GM12801 (cell line): Measurements from ENCODE around the gene ANXA9.

Experiments
- TF ChIP-seq, protein P1 (sequence below): IDR thresholded peaks from one replicate; pipeline ENCODE4 v1.5.1; 2011; ENCODE audit warnings: control low read depth; ENCODE audit not compliant: insufficient read length; ENCODE audit errors: extremely low read depth

ANXA9 gene

DNA sequence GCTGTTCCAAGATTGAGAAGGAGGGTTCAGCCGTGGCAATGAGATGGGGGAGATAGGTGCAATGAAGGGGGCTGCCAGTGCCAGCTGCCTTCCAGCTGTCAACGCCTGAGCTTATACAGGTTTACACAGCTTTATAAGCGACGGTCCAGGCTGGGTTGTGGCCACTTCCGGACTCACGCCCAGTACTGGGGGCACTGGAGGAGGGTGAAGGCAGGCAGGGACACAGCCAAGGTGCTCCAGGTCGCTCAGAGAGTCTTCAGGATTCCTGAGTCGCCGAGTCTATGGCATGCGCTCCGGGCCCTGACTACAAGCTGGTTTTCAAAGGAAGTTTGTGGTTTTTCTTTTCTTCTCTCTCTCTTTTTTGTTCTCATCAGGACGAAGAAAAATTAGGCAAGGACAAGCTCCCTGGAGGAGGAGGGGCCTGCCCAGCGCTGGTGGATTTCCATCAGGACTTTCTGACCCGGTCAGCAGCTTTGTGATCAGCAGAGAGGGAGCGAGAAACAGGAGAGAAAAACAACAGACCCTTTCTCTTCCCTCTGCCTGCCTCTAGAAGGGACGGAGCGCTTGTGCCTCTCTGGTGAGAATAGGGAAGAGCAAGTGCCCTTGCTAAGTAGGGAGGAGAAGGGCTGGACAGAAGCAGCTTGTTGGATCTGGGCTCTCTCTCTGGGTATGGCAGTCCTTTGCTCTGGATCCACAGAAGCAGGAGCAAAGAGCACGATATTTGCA lies 24.4 kb downstream of the ANXA9 start, which contains the start of gene MINDY1:
Gene MINDY1 (minus strand): TSS at position 576 of the 726 bp plus-strand sequence. CDS start 4,285 bp downstream, outside the sequence.
- TF ChIP-seq, protein P1, sequence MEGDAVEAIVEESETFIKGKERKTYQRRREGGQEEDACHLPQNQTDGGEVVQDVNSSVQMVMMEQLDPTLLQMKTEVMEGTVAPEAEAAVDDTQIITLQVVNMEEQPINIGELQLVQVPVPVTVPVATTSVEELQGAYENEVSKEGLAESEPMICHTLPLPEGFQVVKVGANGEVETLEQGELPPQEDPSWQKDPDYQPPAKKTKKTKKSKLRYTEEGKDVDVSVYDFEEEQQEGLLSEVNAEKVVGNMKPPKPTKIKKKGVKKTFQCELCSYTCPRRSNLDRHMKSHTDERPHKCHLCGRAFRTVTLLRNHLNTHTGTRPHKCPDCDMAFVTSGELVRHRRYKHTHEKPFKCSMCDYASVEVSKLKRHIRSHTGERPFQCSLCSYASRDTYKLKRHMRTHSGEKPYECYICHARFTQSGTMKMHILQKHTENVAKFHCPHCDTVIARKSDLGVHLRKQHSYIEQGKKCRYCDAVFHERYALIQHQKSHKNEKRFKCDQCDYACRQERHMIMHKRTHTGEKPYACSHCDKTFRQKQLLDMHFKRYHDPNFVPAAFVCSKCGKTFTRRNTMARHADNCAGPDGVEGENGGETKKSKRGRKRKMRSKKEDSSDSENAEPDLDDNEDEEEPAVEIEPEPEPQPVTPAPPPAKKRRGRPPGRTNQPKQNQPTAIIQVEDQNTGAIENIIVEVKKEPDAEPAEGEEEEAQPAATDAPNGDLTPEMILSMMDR: no peak

DNA sequence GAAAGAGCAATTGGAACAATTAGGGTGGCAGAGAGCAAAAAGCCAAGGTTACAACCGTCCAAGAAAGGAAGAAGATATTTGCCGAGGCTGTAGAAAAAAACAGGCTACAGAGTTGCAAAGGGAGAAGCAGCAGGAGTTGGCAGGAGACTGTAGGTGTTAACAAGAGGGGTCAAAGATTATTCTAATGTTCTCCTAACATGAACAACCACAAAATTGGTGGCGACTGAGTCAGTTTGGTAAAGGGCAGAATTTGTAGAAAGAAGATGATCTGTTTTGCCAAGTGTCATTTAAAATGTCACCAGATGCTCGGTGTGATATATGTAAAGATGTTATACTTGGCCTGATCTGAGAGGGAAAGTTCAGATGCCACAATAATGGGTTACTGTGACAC lies 25.8 kb downstream of the ANXA9 start:
- TF ChIP-seq, protein P1: no peak

DNA sequence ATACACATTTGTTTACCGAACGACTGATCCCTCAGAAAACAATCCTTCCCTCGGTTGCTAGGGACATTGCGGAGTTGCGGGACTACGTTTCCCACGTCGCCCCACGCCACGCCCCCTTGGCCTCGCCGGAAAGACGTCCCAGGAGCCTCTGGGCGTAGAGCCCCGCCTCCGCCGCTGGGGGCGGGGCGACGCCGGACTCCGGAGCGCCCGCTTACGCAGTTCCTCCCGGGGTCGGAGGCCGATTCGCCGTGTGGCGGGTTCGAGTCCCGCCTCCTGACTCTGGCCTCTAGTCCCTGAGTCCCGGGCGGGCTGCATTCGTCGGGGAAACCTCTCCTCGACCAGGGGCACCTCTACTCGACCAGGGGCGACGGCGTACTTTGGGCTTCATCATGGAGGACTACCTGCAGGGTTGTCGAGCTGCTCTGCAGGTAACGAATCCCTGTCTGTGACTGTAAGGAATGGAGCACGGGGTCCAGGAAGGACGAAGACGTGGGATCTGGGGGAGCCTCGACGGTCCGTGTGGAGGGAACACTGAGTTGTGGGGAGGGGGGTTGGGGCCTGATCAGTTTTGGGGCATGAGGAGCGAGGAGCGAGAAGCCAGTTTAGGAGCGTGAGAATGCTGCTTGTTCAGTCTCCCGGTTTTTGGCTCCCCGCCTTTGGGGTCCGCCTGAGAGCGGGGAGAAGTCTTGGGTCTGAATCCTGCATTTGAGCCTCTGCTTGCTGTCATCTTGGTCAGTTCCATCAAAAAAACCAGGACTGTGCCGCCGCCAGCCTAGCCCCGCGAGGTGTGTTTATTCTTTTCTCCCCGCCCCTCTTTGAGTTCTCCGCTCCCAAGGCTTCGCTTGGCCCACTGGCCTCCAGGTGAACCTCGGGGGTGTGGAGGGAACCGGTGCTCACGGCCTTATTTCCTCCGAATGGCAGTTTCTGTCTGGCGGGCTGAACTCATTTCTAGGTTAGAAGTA lies 26.4 kb downstream of the ANXA9 start, which contains the start of gene PRUNE1:
Gene PRUNE1 (plus strand): TSS at position 206 of the 962 bp plus-strand sequence. CDS start 184 bp downstream, at position 390.
- TF ChIP-seq, protein P1: no peak

DNA sequence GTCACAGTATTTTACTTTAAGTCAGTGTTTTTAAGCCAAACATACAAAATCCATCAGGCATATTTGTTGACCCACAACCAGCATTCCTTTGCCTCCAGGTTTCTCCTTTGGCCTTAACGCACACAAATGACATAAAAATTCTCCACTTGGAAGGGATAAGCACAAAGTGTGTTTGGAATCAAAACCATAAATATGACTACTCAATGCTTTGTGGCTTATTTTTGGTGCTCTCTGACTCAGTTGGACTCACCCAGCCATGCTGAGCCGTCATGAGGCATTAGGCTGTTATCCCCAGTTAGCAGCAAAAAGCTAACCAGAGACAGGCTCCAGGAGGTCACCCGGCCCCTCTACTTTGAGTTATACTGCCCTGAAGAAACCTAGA lies 27.1 kb downstream of the ANXA9 start:
- TF ChIP-seq, protein P1: no peak

DNA sequence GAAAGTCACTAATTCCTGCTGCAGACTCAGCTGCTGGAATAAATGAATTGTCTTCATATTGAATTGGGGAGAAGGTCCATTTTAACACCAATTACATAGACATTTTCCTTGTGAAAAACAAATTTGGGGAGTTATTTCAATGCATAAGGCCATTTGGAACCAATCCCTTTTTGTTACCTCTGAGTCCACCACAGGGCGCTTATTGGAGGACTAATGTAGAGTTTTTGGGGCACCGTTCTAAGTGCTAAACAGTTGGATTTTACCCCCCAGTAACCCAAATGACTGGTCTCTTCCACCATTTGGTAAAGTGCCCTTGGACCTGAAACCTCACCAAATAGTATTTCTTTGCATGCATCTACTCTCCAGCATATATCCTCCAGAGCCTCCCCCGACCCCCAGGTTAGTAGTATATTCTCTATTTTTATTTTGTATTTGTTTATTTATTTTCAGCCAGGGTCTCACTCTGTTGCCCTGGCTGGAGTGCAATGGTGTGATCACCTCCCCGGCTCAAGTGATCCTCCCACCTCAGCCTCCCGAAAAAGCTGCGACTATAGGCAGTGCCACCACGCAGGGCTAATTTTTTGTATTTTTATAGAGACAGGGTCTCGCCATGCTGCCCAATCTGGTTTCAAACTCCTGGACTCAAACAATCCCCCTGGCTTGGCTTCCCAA lies 27.7 kb downstream of the ANXA9 start:
- TF ChIP-seq, protein P1: no peak

DNA sequence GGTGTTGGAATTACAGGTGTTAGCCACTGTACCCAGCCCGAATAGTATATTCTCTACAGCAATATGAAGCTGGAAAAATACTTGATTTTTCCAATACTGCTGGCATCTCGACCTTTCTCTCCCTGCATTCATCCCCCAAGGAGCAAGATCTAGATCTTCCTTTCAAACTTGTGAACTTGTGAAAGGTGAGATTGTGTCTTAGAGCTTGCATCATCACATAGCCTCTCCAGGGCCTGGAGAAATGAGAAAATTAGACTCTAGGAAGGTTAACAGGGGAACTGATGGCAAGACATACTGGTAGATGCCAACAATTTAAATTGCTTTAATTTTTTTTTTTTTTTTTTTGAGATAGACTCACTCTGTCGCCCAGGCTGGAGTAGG lies 28.2 kb downstream of the ANXA9 start:
- TF ChIP-seq, protein P1: no peak

DNA sequence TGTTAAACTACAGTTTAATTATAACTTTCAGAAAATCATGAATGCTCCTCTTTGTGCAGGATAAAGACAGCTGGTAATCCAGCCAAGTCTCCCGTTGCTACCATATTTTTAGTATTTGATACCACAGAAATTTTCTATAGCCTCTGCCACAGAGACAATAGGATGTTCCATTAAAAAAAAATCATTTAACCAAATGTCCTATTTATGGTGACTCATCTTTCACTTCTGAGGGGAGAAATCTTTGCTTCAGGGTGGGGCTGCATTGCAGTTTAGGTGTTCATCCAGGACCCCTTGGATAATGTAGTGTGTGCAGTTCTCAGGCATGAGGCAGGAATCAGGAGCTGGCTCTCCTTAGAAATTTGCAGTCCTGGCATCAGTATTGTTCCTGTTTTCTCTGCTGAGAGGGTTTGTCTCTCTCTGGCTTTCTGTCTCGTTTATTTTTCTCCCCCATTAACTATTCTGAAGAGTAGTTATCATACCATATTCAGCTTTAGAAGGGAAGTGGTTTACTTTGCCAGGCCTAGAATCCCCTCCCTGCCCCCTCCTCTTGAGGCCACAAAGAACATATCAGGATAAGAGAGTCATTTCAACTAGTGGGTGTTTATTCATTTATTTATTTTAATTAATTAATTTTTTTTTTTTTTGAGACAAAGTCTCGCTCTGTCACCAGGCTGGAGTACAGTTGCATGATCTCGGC lies 29.2 kb downstream of the ANXA9 start:
- TF ChIP-seq, protein P1: no peak
